ENCODE results near the gene CENPB.

The CENPB gene

GRCh38 chr20:3745686-3746173 lies 40.8 kb downstream of the CENPB start:
- in situ Hi-C loops (cut with MboI; ENCODE audit: low sequenced_read_pairs, unreplicated experiment): no loop called here
- no peak for DNase-seq (ENCODE audit: low spot score)
- no peak for TF ChIP-seq CTCF (IDR thresholded peaks at IDR 0.05; ENCODE audit: borderline replicate concordance, control extremely low read depth, extremely low read depth, insufficient read depth, missing control alignments)

GRCh38 chr20:3744806-3745685 lies 41.5 kb downstream of the CENPB start:
- TF ChIP-seq CTCF (IDR thresholded peaks at IDR 0.05; ENCODE audit: borderline replicate concordance, control extremely low read depth, extremely low read depth, insufficient read depth, missing control alignments): no peak
- peak; percentile 69 for DNase-seq (ENCODE audit: low spot score)
- in situ Hi-C loops (cut with MboI; ENCODE audit: low sequenced_read_pairs, unreplicated experiment): no loop called here

GRCh38 chr20:3744037-3744436 lies 42.5 kb downstream of the CENPB start:
- no peak for TF ChIP-seq CTCF (IDR thresholded peaks at IDR 0.05; ENCODE audit: borderline replicate concordance, control extremely low read depth, extremely low read depth, insufficient read depth, missing control alignments)
- DNase-seq (ENCODE audit: low spot score): no peak
- in situ Hi-C loops (cut with MboI; ENCODE audit: low sequenced_read_pairs, unreplicated experiment): no loop called here

- in situ Hi-C loops (cut with MboI; ENCODE audit: low sequenced_read_pairs, unreplicated experiment): no loop called here
- no peak for DNase-seq (ENCODE audit: low spot score)
These were observed 43.3 kb downstream of the CENPB start for GRCh38 chr20:3743251-3743650.

GRCh38 chr20:3741836-3742458 lies 44.6 kb downstream of the CENPB start:
- DNase-seq (ENCODE audit: low spot score): no peak
- in situ Hi-C loops (cut with MboI; ENCODE audit: low sequenced_read_pairs, unreplicated experiment): no loop called here
- no peak for TF ChIP-seq CTCF (IDR thresholded peaks at IDR 0.05; ENCODE audit: borderline replicate concordance, control extremely low read depth, extremely low read depth, insufficient read depth, missing control alignments)

More at GRCh38 chr20:3743251-3743650, 43.3 kb downstream of the CENPB start:
- no peak for TF ChIP-seq CTCF (IDR thresholded peaks at IDR 0.05; ENCODE audit: borderline replicate concordance, control extremely low read depth, extremely low read depth, insufficient read depth, missing control alignments)

- in situ Hi-C loops (cut with MboI; ENCODE audit: low sequenced_read_pairs, unreplicated experiment): no loop called here
- TF ChIP-seq CTCF (IDR thresholded peaks at IDR 0.05; ENCODE audit: borderline replicate concordance, control extremely low read depth, extremely low read depth, insufficient read depth, missing control alignments): no peak
- no peak for DNase-seq (ENCODE audit: low spot score)
These were observed 45.8 kb downstream of the CENPB start for GRCh38 chr20:3740615-3741301.

Data from GM13976 (cell line).